NCI-H510A treated with DMSO at 0.1 percent for 48 hours (cell line): Measurements from ENCODE around the gene CELA2B.
"Not testable (repeated sequence)": the region's sequence is repeated elsewhere in the genome, so short reads cannot be mapped to it uniquely, and the experiment has no call there.

Source experiments
- DNase-seq: peaks from one replicate; lab custom pipeline; 2025; lab: John Stamatoyannopoulos, UW

The CELA2B gene

GRCh38 chr1:15445390-15446122, 30.3 kb upstream of the CELA2B start:
- no peak for DNase-seq

DNA sequence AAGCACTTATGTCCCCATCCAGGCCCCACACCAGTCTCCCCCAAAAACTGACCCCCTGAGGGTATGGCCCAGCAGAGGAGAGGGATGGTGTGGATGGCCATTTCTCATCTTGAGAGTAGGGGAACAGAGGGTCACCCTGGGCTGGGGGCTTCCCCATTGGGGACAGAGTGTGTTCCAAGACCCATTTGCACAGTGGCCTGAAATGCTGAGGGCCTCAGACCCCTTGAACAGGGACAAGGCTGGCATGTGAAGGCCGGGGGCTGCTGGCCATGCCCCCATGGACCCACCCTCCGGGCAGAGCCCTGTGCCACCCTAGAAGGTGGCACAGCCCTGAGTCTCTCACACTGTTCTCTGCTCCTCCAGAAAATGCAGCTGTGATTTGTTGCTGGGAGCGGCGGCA, 29.7 kb upstream of the CELA2B start:
- DNase-seq: no peak

DNA sequence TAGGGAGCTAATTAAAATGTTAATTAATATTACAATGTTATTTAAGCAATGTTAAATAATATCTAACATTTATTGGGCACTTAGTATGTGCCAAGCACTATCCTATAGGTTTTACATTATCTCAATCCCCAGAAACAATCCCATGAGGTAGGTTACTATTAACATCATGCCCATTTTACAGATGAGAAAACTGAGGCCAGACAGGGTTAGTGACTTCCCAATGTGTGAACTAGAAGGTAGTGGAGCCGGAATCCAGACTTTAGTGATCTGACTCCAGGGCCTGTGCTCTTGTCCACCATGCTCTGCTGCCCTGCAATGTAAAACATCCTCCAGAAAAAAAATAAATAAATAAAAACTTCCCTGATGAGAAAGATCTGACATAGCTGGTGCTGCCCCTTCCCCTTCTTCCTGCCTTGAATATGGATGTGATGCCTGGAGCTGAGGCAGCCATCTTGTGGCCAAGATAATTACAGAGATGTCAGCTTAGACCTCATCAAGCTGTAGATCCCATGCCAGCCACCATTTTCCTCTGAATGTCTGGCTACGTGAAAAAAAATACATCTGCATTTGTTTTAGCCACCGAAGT, 26.9 kb upstream of the CELA2B start:
- DNase-seq: no peak

DNA sequence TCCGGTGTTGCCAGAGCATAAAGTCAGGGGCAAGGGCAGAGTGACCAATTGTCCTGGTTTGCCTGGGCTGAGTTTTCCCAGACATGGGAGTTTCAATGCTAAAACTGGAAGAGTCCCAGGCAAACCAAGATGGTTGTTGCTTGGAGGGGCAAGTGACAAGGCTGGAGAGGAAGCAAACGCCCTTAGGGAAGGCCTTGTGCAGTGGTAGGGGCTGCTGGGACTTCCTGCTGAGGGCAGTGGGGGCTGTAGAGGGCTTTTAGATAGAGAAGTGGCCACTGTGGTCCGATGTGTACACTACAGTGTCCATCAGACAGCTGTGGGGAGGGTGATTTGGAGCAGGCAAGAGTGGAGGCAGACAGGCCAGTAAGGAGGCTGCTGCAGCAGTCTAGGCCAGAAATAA, 26.3 kb upstream of the CELA2B start:
- no peak for DNase-seq

DNA sequence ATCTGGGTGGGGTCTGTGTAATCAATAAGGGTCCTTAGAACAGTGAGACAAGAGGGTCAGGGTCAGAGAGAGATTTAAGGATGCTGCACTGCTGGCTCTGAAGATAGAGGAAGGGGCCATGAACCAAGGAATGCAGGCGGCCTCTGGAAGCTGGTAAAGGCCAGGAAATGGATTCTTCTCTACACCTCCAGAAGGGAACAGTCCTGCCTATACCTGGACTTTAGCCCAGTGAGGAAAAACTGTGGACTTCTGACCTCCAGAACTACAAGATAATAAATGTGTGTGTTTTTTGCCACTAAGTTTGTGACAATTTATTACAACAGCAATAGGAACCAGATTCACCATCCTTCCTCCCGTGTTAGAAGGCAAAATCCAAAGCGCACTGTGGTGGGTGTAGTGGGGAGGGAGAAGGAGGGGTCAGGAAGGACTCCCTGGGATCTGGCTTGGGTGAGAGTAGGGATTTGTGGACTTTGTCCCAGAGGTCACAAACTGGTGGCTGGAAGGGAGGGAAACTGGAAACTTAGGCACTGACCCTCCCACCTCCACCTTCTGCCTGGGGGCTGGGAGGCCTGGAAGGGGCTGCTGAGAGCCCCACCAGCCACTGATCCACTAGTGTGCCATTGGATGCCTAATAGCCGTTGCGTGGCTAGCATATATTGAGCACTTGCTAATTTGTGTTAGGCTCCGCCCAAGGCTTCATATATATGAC, 24.7 kb upstream of the CELA2B start:
- DNase-seq: no peak

- no peak for DNase-seq
Measured at GRCh38 chr1:15452216-15452615, 23.7 kb upstream of the CELA2B start.

DNA sequence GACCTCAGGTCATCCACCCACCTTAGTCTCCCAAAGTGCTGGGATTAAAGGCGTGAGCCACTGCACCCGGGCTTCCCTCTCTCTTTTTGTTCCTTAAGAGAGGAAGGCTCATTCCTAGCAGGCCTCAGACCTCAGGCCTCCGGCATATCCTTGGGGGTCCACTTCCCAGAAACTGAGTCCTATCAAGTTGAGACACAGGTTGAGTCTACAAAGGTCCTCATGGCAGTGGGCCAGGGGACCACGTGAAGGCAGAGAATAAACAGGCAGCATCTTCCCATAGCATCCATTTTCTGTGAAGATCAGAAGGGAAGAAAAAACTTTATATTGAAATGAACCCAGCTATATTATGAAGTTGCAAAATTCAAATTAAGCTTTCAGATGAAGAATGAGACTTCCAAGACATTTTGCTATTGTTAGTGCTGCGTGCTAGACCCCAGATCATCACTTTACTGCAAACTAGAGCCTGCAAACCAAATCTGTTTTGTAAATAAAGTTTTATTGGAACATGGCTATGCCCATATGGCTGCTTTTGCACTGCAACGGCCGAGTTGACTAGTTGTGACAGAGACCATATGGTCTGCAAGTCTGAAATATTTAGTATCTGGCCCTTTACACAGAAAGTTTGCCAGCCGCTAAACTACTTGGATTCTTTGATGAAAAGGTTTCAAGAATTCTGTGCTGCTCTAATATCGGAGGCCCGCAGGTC, 22.9 kb upstream of the CELA2B start:
- no peak for DNase-seq

GRCh38 chr1:15453734-15454133, 22.2 kb upstream of the CELA2B start:
- DNase-seq: no peak

DNA sequence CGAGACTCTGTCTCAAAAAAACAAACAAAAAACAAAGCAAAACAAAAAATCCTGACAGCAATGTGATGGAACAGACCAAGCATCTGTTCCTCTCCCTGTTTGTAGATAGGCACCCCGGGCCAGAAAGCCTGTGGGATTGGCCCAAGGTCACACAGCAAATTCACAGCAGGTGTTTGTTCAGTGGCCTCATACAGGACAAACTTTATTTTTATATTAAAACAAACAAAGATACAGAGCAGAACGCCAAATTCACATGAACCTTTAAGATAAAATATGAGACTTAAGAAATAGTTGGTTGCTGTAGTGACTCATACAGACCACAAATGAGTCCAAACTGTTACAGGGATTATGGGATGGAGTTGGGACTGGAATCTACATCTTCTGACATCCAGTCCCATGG, 21.6 kb upstream of the CELA2B start:
- no peak for DNase-seq

- no peak for DNase-seq
Measured at GRCh38 chr1:15455522-15455921, 20.4 kb upstream of the CELA2B start.

GRCh38 chr1:15456313-15456954, 19.5 kb upstream of the CELA2B start, which contains the start of gene CELA2A:
TSS of gene CELA2A (plus strand) at chr1:15456732. CDS start at chr1:15456754, 22 bp downstream.
- no peak for DNase-seq

DNA sequence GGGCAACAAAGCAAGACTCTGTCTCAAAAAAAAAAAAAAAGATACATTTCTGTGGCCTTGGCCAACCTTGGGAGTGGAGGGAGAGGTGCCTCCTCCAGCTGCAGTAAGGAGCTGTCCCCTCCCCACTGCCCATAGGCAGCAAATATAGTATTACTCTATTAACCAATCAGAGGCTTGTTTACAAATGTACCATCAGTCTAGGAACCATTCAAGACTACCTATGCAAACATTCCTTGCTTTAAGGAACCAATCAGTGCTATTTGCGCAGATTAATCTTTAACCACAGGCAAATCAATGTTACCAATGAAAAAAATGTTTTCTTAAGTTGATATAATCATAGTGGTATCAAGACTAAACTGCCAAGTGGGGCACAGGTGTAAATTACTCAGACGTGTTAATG, 18.3 kb upstream of the CELA2B start:
- no peak for DNase-seq

- not testable (repeated sequence) for DNase-seq
Measured at GRCh38 chr1:15458388-15458787, 17.5 kb upstream of the CELA2B start.

- no peak for DNase-seq
Measured at GRCh38 chr1:15459771-15460707, 15.9 kb upstream of the CELA2B start.

GRCh38 chr1:15460708-15461095, 15.2 kb upstream of the CELA2B start:
- no peak for DNase-seq

- DNase-seq: peak; percentile 96
Measured at GRCh38 chr1:15463064-15463800, 12.7 kb upstream of the CELA2B start.

- DNase-seq: peak; percentile 49
Measured at GRCh38 chr1:15463926-15464322, 12.0 kb upstream of the CELA2B start.

GRCh38 chr1:15465674-15466073, 10.2 kb upstream of the CELA2B start:
- no peak for DNase-seq

- DNase-seq: not testable (repeated sequence)
Measured at GRCh38 chr1:15466955-15467625, 8.8 kb upstream of the CELA2B start.

DNA sequence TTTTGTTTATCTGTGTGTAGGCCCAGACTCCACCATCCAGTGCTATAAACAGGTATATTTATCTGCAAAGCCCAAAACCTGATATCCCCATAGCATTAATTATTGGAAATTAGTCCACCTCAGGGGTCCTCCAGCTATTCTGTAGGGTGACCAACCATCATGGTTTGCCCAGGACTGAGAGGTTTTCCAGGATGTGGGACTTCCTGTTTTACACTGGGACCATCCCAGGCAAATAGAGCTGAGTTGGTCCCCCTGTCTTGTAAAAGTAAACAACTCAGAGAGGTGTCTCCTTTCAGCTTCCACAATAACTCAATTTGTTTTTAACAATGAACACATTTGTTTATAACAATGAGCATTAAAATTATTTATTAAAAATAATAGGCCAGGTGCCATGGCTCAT, 7.8 kb upstream of the CELA2B start:
- DNase-seq: no peak
